Measurements from ENCODE around the gene SPTLC3.
A peak's percentile ranks its signal among the peaks of the same experiment; 100 is the strongest.

SPTLC3 gene

DNA sequence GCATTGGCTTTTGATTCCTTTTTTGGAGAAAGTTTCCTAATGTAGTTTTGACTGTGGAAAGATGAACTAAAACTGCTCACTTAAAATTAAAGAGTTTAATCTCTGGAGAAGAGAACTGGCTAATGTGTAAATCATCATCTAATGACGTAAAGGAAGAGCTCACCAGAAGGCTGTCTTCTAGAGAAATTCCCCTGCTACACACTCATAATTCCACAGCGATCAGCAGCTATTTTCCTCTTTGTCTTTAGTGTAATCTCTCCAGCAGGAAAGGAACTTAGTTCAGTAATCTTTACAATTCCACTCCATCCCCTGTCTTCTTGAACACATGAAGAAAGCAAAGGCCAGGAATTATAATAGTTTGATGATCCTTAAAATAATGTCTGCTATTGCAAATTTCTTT is 15.8 kb downstream of the SPTLC3 start:
- DNase-seq, result peak; percentile 25
- in situ Hi-C loops (cut with HindIII; ENCODE audit: low pct_ligation_motif_present, low pct_unique_long_range_greater_than_20kb, low sequenced_read_pairs), result no loop called here

DNA sequence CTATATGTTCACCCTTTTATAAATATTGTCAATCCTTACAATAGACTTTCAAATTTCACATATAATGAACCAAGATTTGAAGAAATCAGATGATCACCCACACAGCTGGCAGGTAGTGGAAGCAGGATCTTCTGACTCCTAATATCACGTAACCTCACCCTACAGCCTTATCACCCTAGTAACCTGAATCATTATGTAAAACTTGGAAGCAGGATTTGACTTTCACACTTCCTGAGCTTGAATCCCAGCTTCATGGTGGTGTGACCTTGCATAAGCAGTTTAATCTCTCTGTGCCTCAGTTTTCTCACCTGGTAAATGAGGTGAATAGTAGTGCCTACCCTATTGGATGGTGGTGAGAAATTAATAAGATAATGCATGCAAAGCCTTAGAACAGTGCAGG is 16.4 kb downstream of the SPTLC3 start:
- in situ Hi-C loops (cut with HindIII; ENCODE audit: low pct_ligation_motif_present, low pct_unique_long_range_greater_than_20kb, low sequenced_read_pairs), result no loop called here
- DNase-seq, result no peak

GRCh38 chr20:13028001-13028400 is 19.2 kb downstream of the SPTLC3 start:
- DNase-seq, result no peak
- in situ Hi-C loops (cut with HindIII; ENCODE audit: low pct_ligation_motif_present, low pct_unique_long_range_greater_than_20kb, low sequenced_read_pairs), result no loop called here

DNA sequence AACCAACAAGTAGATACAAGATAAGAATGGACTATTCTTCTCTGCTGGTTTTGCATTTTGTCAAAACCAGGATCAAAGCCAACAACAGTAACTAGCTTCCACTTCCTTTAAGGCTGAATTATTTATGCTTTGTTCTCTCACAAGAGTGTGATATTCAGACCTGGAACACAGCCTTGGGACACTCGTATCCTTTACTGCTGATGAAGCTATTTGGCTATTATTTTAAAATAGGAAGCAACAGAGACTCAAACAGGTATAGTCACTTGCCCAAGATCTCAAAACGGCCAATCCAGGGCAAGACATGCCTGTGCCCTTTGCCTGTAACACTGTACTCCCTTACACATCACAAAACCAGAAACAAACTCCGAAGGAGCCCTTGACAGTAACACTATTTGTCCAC is 19.9 kb downstream of the SPTLC3 start:
- DNase-seq, result no peak
- in situ Hi-C loops (cut with HindIII; ENCODE audit: low pct_ligation_motif_present, low pct_unique_long_range_greater_than_20kb, low sequenced_read_pairs), result no loop called here

GRCh38 chr20:13029687-13030375 is 21.1 kb downstream of the SPTLC3 start:
- DNase-seq, result peak; percentile 88
- in situ Hi-C loops (cut with HindIII; ENCODE audit: low pct_ligation_motif_present, low pct_unique_long_range_greater_than_20kb, low sequenced_read_pairs), result no loop called here

DNA sequence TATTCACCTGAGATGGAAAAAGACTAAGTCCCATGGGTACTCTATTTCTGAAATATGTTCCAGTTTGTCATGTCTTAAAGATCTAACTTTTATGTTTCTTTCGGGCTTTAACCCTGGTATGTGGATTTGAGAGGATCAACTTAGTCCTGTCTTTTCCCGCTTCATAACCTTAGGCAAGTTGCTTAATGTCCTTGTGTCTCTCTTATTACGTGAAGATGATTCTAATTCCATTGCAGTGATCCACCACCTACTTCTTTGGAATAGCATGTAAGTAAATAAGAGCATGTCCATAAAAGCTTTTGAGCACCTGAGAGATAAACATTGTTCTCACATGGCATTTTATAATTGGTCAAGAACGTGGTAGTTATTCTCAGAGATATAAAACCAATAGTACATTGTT is 23.0 kb downstream of the SPTLC3 start:
- in situ Hi-C loops (cut with HindIII; ENCODE audit: low pct_ligation_motif_present, low pct_unique_long_range_greater_than_20kb, low sequenced_read_pairs), result no loop called here
- DNase-seq, result no peak

DNA sequence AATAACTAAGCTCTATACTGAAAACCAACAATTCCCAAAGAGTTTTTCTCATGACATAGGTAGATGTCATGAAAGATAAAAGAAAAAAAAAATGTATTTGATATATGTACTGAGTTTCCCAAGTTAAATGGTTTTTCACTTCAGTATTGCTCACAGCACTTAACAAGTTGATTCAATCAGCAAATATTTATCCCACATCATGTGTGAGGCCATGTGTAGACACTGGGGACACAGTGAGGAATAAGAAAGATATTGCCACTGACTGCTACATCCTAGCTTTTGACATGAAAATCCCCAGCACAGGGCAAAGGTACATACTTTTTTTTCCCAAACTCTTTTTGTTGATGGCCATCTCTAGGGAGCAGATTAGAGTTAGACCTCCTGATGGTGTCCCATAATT is 25.3 kb downstream of the SPTLC3 start:
- no peak for DNase-seq
- in situ Hi-C loops (cut with HindIII; ENCODE audit: low pct_ligation_motif_present, low pct_unique_long_range_greater_than_20kb, low sequenced_read_pairs), result no loop called here

- DNase-seq, result no peak
- in situ Hi-C loops (cut with HindIII; ENCODE audit: low pct_ligation_motif_present, low pct_unique_long_range_greater_than_20kb, low sequenced_read_pairs), result no loop called here
These were observed 26.2 kb downstream of the SPTLC3 start for GRCh38 chr20:13034936-13035335.

GRCh38 chr20:13035399-13036152 is 26.8 kb downstream of the SPTLC3 start:
- in situ Hi-C loops (cut with HindIII; ENCODE audit: low pct_ligation_motif_present, low pct_unique_long_range_greater_than_20kb, low sequenced_read_pairs), result no loop called here

GRCh38 chr20:13037727-13038126 is 29.0 kb downstream of the SPTLC3 start:
- in situ Hi-C loops (cut with HindIII; ENCODE audit: low pct_ligation_motif_present, low pct_unique_long_range_greater_than_20kb, low sequenced_read_pairs), result no loop called here
- DNase-seq, result no peak

More at GRCh38 chr20:13035399-13036152, 26.8 kb downstream of the SPTLC3 start:
- no peak for DNase-seq

GRCh38 chr20:13041574-13042457 is 33.0 kb downstream of the SPTLC3 start:
- in situ Hi-C loops (cut with HindIII; ENCODE audit: low pct_ligation_motif_present, low pct_unique_long_range_greater_than_20kb, low sequenced_read_pairs), result no loop called here
- no peak for DNase-seq

DNA sequence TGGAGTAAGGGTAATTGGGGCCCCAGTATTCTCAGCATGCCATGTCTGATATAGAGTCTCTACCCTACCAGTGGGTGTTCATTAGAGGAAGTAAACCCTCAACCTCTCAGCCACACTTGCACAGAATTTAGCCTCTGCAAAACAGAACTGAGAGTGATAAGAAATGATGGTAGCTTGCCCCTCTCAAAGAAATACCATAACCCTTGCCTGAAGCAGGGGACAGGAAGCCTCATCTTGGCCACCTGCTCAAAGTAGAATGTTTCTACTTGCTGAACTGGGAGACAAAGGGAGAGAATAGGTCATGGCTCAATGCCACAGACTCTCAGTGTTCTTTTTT is 33.7 kb downstream of the SPTLC3 start:
- in situ Hi-C loops (cut with HindIII; ENCODE audit: low pct_ligation_motif_present, low pct_unique_long_range_greater_than_20kb, low sequenced_read_pairs), result no loop called here

DNA sequence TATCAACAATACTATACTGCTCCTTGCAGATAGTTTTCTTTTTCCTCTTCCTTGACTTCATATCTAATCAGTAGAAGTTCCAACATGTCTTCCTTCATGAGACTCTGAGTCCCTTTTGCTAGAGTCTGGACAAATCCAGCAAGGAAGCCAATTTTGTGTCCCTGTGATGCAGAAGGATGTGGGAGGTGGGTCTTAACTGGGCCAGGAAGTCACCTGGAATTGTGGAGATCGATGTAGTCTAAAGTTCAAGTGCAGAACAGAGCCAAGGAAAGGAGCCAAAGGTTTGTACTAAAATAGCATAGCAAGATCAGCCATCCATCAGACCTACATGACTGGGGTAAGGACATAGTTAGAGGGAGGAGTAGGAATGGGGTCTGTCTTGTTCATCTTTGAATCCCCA is 37.6 kb downstream of the SPTLC3 start:
- DNase-seq, result no peak
- in situ Hi-C loops (cut with HindIII; ENCODE audit: low pct_ligation_motif_present, low pct_unique_long_range_greater_than_20kb, low sequenced_read_pairs), result no loop called here

More for the DNA sequence above, 33.7 kb downstream of the SPTLC3 start:
- DNase-seq, result no peak

DNA sequence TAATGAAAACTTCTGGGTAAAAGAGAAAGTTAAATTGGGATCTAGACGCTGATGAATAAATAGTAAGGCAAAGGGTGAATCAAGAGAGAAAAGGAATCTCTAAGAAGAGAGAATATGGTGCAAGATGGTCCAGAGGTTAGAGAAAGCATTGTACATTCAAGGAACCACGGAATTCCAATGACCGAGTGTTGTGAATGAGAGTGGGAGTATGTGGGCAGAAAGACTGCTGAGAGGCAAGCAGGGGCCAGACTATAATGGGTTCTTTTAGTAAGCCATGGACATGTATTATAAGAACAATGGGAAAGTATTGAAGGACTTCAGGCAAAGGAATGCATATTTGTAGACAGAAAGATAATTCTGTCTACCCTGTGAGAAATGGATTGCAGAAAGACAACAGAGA is 45.2 kb downstream of the SPTLC3 start:
- DNase-seq, result no peak
- in situ Hi-C loops (cut with HindIII; ENCODE audit: low pct_ligation_motif_present, low pct_unique_long_range_greater_than_20kb, low sequenced_read_pairs), result no loop called here

DNA sequence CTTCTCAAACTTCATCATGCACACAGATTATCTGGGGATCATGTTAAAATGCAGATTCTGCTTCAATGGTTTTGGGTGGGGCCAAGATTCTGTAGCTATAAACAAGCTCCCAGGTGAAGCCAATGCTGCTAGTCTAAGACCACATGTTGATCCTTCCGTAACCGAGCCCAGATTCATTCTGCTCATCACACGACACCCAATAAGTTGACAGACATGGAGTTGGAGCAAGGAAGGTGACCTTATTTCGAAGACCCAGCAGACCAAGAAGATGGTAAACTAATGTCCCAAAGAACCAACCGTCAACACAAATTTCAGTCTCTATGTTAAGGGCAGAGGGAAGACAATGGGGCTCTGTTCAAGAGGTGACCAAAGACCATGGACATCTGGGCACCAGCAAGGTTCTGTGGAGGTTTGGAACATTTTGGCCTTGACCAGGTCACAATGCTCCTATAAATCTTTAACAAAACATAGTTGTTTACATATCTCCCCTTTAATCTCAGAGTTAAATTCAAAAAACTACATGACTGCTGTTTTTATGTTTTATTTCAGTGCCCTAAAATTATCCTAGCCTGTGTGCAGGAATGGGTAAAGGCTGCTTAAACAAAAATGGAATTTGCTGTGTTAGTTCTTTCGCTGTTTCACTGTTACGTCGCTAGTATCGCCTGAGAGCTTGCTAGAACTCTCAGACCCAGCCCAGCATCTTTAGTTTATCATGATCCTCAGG is 50.1 kb downstream of the SPTLC3 start:
- DNase-seq, result no peak
- in situ Hi-C loops (cut with HindIII; ENCODE audit: low pct_ligation_motif_present, low pct_unique_long_range_greater_than_20kb, low sequenced_read_pairs), result no loop called here

GRCh38 chr20:13059398-13060136 is 50.8 kb downstream of the SPTLC3 start:
- in situ Hi-C loops (cut with HindIII; ENCODE audit: low pct_ligation_motif_present, low pct_unique_long_range_greater_than_20kb, low sequenced_read_pairs), result no loop called here
- no peak for DNase-seq

DNA sequence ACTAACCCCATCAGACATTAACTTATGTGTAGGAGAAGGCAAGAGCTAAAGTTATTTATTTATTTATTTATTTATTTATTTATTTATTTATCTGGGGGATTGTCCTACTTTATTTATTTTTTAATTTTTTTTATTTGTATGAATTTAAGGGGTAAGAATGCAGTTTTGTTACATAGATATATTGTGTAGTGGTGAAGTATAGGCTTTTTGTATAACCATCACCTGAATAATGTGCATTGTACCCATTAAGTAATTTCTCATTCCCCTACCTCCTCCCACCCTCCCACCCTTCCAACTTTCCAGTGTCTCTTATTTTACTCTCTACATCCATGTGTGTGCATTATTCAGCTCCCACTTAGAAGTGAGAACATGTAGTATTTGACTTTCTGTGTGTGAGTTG is 51.6 kb downstream of the SPTLC3 start:
- DNase-seq, result no peak
- in situ Hi-C loops (cut with HindIII; ENCODE audit: low pct_ligation_motif_present, low pct_unique_long_range_greater_than_20kb, low sequenced_read_pairs), result no loop called here

DNA sequence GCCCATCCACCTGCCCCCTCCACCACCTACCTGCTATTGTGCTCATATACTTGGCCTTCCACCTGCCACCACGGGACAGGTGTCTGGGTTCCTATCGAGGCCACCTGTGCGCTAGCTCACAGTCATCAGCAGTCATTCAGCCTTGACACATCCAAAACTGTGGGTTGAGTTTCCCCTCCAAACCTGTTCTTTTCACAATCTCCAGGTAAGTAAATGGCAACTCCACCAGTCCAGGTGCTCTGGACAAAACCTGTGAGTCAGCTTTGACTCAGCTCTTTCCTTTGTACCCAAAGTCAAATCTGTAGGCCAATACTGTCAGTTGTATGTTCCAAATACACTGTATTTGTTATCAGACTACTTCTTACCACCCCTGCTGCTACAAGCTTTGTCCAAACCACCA is 52.6 kb downstream of the SPTLC3 start:
- no peak for DNase-seq
- in situ Hi-C loops (cut with HindIII; ENCODE audit: low pct_ligation_motif_present, low pct_unique_long_range_greater_than_20kb, low sequenced_read_pairs), result no loop called here
